ENCODE data around the gene HOXA13. TPM values are rescaled to one million over a fixed set of nuclear protein-coding genes. Genes with fewer than 3 reads are reported as not detected.

The HOXA13 gene
- total RNA-seq, 2 donors from 2014 or later = 0.14 TPM; not detected in 1

DNA sequence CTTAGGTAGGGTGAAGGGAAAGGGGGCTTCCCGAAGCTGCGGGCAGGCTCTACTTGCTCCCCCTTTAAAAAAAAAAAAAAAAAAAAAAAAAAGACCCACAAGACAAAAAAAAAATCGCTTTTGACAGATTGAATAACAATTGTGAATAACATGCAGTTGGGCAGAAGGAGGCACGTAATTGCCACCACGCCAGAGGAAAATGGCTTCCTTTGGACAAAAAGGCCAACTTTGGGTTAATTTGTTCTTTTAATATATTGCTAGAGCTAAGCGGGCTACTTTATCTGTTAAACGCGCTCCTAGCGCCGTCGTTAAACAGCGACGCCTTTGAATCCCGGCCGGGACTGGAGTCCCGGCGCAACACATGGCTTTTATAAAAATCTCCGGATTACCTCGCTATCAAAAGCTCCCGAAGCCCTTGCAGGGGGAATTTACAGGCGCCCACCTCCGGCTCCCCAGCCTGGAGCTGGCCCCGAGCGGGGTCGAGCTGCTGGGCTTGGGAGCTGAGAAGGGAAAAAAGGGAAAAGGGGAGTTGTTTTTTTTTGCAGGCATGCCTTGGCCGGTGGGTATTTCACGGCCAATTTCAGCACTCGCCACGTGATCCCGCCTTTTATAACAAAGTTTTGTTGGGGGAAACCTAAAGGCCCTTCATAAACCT lies 16.1 kb downstream of the HOXA13 start:
- H3K4me1 ChIP-seq (ENCODE audit: control insufficient read depth in 1 of 2, low read depth in 2 of 2) = peaks cover 25 to 58% of the 10 kb centered on the region in 2 donors
- ATAC-seq (ENCODE audit: insufficient number of reproducible peaks, low FRiP score, low read depth) = no peak
- TF ChIP-seq, protein P1, sequence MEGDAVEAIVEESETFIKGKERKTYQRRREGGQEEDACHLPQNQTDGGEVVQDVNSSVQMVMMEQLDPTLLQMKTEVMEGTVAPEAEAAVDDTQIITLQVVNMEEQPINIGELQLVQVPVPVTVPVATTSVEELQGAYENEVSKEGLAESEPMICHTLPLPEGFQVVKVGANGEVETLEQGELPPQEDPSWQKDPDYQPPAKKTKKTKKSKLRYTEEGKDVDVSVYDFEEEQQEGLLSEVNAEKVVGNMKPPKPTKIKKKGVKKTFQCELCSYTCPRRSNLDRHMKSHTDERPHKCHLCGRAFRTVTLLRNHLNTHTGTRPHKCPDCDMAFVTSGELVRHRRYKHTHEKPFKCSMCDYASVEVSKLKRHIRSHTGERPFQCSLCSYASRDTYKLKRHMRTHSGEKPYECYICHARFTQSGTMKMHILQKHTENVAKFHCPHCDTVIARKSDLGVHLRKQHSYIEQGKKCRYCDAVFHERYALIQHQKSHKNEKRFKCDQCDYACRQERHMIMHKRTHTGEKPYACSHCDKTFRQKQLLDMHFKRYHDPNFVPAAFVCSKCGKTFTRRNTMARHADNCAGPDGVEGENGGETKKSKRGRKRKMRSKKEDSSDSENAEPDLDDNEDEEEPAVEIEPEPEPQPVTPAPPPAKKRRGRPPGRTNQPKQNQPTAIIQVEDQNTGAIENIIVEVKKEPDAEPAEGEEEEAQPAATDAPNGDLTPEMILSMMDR (IDR thresholded peaks at IDR 0.05) = no peak
- H3K27ac ChIP-seq = no peak overlapping the region
- peak overlapping the region; percentile 68 for H3K4me3 ChIP-seq
- H3K27me3 ChIP-seq (replicated peaks; ENCODE audit: insufficient read depth) = peaks cover 50% of the 10 kb centered on the region
- no peak for DNase-seq (ENCODE audit: low spot score)
- no peaks in the 10 kb centered on the region for H3K36me3 ChIP-seq
- H3K9me3 ChIP-seq = no peaks in the 10 kb centered on the region

DNA sequence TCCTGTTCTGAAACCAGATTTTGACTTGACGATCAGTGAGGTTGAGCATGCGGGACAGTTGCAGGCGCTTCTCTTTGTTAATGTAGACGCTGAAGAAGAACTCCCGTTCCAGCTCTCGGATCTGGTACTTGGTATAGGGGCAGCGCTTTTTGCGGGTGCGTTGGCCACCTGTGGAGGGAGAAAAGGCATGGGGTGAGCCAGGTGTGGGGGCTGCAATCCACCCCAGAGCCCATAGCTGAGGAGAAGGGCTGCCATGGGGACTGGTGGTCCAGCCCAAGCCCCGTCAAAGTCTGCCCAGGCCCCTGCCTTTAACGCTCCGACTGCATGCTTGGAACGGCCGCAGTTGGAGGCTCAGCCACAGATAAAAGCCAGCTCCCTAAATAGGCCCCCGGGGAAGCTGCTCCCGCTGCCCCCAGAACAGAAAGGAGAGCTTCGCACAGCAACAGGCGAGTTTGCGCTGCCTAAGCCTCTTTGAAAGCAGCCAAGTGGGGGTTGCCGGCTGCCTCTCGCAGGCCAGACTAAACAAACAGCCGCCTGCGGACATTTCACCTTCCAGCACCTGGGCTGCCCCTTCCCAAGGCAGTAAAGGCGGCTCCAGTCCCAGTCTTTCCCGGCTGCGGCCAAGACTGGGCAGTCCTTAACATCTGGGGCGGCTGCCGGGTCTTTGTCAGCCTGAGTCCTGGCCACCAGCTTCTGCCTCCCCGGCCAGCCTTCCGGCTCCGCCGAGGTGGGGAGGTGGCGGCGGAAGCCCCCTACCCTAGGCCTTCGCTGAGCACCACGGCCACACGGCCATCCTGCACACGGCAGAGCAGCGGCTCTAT lies 16.8 kb downstream of the HOXA13 start:
- no peaks in the 10 kb centered on the region for H3K9me3 ChIP-seq
- H3K4me1 ChIP-seq (ENCODE audit: control insufficient read depth in 1 of 2, low read depth in 2 of 2) = peaks cover 20 to 51% of the 10 kb centered on the region in 2 donors
- H3K36me3 ChIP-seq = no peaks in the 10 kb centered on the region
- TF ChIP-seq, protein P1 (IDR thresholded peaks at IDR 0.05) = no peak
- ATAC-seq (ENCODE audit: insufficient number of reproducible peaks, low FRiP score, low read depth) (no peak), DNase-seq (ENCODE audit: low spot score) (no peak)
- H3K27ac ChIP-seq = peak overlapping the region in 1 of 2 donors; percentile 25
- H3K27me3 ChIP-seq (replicated peaks; ENCODE audit: insufficient read depth) = peaks cover 48% of the 10 kb centered on the region
- H3K4me3 ChIP-seq = peak overlapping the region; percentile 68

DNA sequence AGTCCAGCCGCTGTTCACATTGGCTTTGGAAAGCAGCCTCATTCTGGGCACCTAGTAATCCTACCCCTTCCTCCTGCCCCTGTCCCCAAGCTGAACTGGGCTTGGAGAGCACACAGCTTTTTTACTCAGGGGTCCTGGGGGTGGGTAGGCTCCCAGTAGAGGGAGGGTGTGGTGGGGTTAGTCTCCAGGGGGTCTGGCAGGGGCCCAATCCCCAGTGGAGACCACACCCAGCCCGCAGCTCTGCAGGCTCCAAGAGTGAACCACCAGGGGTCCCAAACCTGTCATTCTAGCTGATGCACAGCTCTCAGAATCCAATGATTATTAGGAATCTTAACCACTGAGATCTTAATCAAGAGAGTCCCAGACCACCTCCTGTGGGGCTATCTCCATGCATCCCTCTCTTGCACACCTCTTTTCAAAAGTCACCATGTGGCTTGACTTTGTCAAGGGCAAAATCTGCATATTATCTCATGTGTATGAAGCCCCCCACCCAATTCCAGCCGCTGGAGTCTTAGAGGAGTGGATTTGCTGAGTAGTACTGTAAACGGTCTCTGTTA lies 17.5 kb downstream of the HOXA13 start:
- ATAC-seq (ENCODE audit: insufficient number of reproducible peaks, low FRiP score, low read depth) = no peak
- Histone ChIP-seq H3K4me1 (ENCODE audit: control insufficient read depth in 1 of 2, low read depth in 2 of 2) (peaks cover 18 to 45% of the 10 kb centered on the region in 2 donors), H3K36me3 (no peaks in the 10 kb centered on the region), H3K9me3 (no peaks in the 10 kb centered on the region), H3K4me3 (no peak overlapping the region), H3K27me3 (replicated peaks; ENCODE audit: insufficient read depth) (peaks cover 41% of the 10 kb centered on the region), H3K27ac (peak overlapping the region in 1 of 2 donors; percentile 25)
- TF ChIP-seq, protein P1 (IDR thresholded peaks at IDR 0.05) = no peak
- no peak for DNase-seq (ENCODE audit: low spot score)

DNA sequence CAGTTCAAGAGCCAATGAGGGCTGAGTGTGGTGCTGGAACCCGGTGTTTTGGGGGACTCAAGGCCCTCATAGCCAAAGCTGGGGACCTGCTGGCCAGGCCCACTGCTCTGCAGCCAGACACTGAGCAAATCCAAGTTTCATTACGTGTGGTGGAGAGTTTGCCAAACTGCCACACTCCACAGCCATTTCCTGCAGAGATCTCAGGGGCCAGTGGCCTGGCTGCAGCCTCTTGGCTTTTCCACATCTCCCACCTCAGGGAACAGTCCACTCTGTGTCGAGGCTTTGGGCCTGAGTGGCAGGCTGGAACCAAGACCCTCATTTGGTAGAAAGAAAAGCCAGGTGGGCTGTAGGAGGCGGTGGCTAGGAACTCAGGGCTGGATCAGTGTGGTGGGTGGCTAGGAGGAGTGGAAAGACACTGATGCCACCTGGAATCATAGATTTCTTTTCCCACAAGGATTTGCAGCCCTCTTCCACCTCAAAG lies 18.1 kb downstream of the HOXA13 start:
- H3K4me1 ChIP-seq (ENCODE audit: control insufficient read depth in 1 of 2, low read depth in 2 of 2) = peaks cover 18 to 45% of the 10 kb centered on the region in 2 donors
- DNase-seq (ENCODE audit: low spot score) (no peak), ATAC-seq (ENCODE audit: insufficient number of reproducible peaks, low FRiP score, low read depth) (no peak)
- H3K9me3 ChIP-seq = no peaks in the 10 kb centered on the region
- H3K27ac ChIP-seq = no peak overlapping the region
- TF ChIP-seq, protein P1 (IDR thresholded peaks at IDR 0.05) = no peak
- H3K36me3 ChIP-seq = no peaks in the 10 kb centered on the region
- H3K27me3 ChIP-seq (replicated peaks; ENCODE audit: insufficient read depth) = peaks cover 37% of the 10 kb centered on the region
- no peak overlapping the region for H3K4me3 ChIP-seq

Data from thoracic aorta (tissue), 2 donors.